Stimulated activated CD8-positive, alpha-beta memory T cell treated with anti-CD3 and anti-CD28 coated beads, Interleukin-15, amount 100 ng/mL, for 24 hours (primary cell): ENCODE measurements around the gene CYFIP1.
"Not testable (repeated sequence)": the region's sequence is repeated elsewhere in the genome, so short reads cannot be mapped to it uniquely, and the experiment has no call there.

Source experiments
- DNase-seq: peaks from one replicate; pipeline ENCODE4 v3.0.0-alpha.2; 2020; ENCODE audit warnings: low read depth

The CYFIP1 gene

GRCh38 chr15:22980189-22981050 is at the start of gene CYFIP1:
CYFIP1 (minus strand) TSS chr15:22980368; CDS start chr15:22947285, 33,083 bp downstream.
- no peak for DNase-seq

GRCh38 chr15:23026218-23026617 is 46.0 kb upstream of the CYFIP1 start:
- DNase-seq: no peak

- no peak for DNase-seq
Measured at GRCh38 chr15:23022156-23022555, 42.0 kb upstream of the CYFIP1 start.

GRCh38 chr15:23014394-23015000 is 34.3 kb upstream of the CYFIP1 start:
- DNase-seq: no peak

GRCh38 chr15:23013681-23014080 is 33.5 kb upstream of the CYFIP1 start:
- DNase-seq: no peak

- DNase-seq: not testable (repeated sequence)
Measured at GRCh38 chr15:23012616-23013015, 32.4 kb upstream of the CYFIP1 start.

- no peak for DNase-seq
Measured at GRCh38 chr15:23003736-23004135, 23.6 kb upstream of the CYFIP1 start.

GRCh38 chr15:23002920-23003319 is 22.8 kb upstream of the CYFIP1 start:
- DNase-seq: no peak

- no peak for DNase-seq
Measured at GRCh38 chr15:22995795-22996194, 15.6 kb upstream of the CYFIP1 start.

- DNase-seq: no peak
Measured at GRCh38 chr15:22992024-22992326, 11.8 kb upstream of the CYFIP1 start.

- DNase-seq: no peak
Measured at GRCh38 chr15:22989576-22990477, 9.7 kb upstream of the CYFIP1 start.

- DNase-seq: no peak
Measured at GRCh38 chr15:22988811-22989210, 8.6 kb upstream of the CYFIP1 start.

GRCh38 chr15:22981931-22982330 is 1.8 kb upstream of the CYFIP1 start:
- not testable (repeated sequence) for DNase-seq

GRCh38 chr15:22981051-22981840 is 1.1 kb upstream of the CYFIP1 start:
- DNase-seq: no peak

GRCh38 chr15:22979238-22980188 is 655 bp downstream of the CYFIP1 start:
- no peak for DNase-seq

- DNase-seq: no peak
Measured at GRCh38 chr15:22978691-22979237, 1.4 kb downstream of the CYFIP1 start.

- no peak for DNase-seq
Measured at GRCh38 chr15:22974745-22975144, 5.4 kb downstream of the CYFIP1 start.

- no peak for DNase-seq
Measured at GRCh38 chr15:22973987-22974386, 6.2 kb downstream of the CYFIP1 start.

- DNase-seq: no peak
Measured at GRCh38 chr15:22973286-22973685, 6.9 kb downstream of the CYFIP1 start.

- DNase-seq: no peak
Measured at GRCh38 chr15:22969489-22969888, 10.7 kb downstream of the CYFIP1 start.
